Measurements from ENCODE around the gene ZDHHC5.

The ZDHHC5 gene, protein sequence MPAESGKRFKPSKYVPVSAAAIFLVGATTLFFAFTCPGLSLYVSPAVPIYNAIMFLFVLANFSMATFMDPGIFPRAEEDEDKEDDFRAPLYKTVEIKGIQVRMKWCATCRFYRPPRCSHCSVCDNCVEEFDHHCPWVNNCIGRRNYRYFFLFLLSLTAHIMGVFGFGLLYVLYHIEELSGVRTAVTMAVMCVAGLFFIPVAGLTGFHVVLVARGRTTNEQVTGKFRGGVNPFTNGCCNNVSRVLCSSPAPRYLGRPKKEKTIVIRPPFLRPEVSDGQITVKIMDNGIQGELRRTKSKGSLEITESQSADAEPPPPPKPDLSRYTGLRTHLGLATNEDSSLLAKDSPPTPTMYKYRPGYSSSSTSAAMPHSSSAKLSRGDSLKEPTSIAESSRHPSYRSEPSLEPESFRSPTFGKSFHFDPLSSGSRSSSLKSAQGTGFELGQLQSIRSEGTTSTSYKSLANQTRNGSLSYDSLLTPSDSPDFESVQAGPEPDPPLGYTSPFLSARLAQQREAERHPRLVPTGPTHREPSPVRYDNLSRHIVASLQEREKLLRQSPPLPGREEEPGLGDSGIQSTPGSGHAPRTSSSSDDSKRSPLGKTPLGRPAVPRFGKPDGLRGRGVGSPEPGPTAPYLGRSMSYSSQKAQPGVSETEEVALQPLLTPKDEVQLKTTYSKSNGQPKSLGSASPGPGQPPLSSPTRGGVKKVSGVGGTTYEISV

DNA sequence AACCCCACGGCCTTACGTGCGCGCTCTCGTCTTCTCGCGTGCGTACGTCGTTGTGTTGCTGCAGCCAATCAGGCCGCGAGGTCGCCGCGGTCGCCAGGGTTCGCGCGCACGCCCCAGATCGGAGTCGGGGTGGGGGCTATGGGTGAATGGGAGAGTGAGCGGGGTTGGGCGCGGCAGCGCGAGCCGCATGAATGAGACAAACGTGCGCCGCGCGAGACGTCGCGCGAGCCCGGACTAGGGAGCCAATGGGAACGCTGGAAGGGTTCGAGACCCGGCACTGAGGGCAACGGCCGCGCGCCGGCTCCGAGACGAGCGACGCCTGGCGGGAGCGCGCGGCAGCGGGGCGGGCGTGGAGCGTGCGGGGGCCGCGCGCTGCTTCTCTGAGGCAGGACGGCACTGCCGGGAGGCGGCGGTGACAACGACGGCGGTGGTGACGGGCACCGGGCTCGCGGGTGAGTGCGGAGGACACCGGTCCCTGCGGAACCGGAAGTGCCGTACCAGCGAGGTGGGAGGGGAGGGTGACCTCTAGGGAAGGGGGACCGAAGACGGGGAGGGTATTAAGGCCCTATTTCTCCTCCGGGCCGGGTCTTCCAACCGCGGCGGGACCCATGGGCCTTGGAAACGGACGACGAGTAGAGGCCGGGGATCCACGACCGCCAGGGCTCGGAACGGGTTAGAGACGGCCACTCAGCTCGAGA, at the start of gene ZDHHC5:
TSS of gene ZDHHC5 (plus strand) at position 379 of the 698 bp plus-strand sequence. CDS start 4,977 bp downstream, outside the sequence.
- peak; percentile 43 for TF ChIP-seq CTCF (IDR thresholded peaks at IDR 0.05; ENCODE audit: borderline replicate concordance, control extremely low read depth, extremely low read depth, insufficient read depth, missing control alignments)
- peak; percentile 98 for DNase-seq (ENCODE audit: low spot score)
- in situ Hi-C loops (cut with MboI; ENCODE audit: low sequenced_read_pairs, unreplicated experiment): loop anchor here (25.0 kb wide), 2 partner anchors 144 to 844 kb away; partner anchors contain the start of gene OR5B21

GRCh38 chr11:57618438-57618837, 49.5 kb upstream of the ZDHHC5 start:
- DNase-seq (ENCODE audit: low spot score): no peak
- in situ Hi-C loops (cut with MboI; ENCODE audit: low sequenced_read_pairs, unreplicated experiment): no loop called here
- no peak for TF ChIP-seq CTCF (IDR thresholded peaks at IDR 0.05; ENCODE audit: borderline replicate concordance, control extremely low read depth, extremely low read depth, insufficient read depth, missing control alignments)

DNA sequence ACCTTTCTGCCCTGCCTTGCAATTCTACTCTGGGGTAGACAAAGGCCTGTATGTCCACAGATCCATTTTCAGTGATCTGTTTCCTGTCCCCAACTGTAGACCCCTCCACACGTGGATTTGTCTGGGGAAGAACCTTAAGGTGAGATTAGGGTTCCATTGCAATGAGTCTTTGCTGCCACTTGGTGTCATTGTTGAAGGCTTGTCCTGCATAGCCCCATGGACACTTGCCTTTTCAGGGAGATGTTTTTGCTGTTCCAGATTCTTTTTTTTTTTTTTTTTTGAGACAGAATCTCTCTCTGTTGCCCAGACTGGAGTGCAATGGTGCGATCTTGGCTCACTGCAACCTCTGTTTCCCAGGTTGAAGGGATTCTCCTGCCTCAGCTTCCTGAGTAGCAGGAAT, 48.6 kb upstream of the ZDHHC5 start:
- in situ Hi-C loops (cut with MboI; ENCODE audit: low sequenced_read_pairs, unreplicated experiment): no loop called here
- no peak for TF ChIP-seq CTCF (IDR thresholded peaks at IDR 0.05; ENCODE audit: borderline replicate concordance, control extremely low read depth, extremely low read depth, insufficient read depth, missing control alignments)
- DNase-seq (ENCODE audit: low spot score): no peak

DNA sequence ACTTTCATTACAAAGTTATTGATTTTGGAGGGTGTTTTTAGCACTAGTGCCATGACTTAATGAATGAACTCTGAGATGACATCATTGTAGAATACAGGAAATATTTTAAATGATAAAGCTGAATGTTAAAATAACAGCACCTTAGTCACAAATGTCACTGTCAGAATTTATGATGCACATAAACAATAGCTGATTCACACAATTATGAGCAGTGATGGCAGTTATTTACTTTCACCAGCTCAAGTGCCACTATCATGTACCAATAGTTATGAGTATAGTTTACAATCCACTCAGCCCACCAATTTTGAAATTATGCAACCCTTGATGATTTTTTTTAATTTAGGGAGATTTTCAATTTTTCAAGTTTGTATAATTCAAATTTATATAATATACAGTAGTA, 47.4 kb upstream of the ZDHHC5 start:
- no peak for TF ChIP-seq CTCF (IDR thresholded peaks at IDR 0.05; ENCODE audit: borderline replicate concordance, control extremely low read depth, extremely low read depth, insufficient read depth, missing control alignments)
- no peak for DNase-seq (ENCODE audit: low spot score)
- in situ Hi-C loops (cut with MboI; ENCODE audit: low sequenced_read_pairs, unreplicated experiment): no loop called here

DNA sequence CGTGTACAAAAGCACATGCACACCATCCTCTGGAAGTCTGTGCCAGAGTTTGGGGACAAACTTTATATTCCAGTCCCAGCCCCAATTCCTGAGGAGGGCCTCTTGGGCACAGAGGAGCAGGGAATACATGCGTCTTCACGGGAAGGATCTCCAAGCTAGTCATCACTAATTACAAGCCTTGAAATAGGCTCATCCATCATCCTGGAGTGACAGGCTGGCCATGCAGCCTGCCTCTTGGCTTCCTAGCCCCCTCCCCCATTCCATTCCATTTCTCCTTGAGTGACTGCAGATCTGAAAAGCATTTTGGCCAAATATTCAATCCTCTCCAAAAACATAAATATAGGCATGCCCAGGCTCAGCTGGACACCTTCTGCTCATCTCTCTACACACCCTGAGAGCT, 45.7 kb upstream of the ZDHHC5 start:
- in situ Hi-C loops (cut with MboI; ENCODE audit: low sequenced_read_pairs, unreplicated experiment): no loop called here
- DNase-seq (ENCODE audit: low spot score): no peak
- no peak for TF ChIP-seq CTCF (IDR thresholded peaks at IDR 0.05; ENCODE audit: borderline replicate concordance, control extremely low read depth, extremely low read depth, insufficient read depth, missing control alignments)

DNA sequence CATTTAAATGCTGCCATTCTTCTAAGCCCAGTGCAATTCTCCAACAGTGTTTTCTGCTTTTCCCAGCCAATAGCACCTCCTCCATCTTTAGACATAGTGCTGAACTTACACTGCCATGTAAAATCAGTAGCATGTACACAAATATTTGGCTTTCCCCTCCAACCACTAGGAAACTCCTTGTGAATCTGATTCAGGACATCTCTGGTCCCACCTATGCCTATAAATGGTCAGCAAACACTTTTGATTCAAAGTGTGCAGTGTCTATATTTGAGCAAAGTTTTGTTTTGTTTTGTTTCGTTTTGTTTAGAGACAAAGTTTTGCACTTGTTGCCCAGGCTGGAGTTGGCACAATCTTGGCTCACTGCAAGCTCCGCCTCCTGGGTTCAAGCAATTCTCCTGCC, 43.0 kb upstream of the ZDHHC5 start:
- TF ChIP-seq CTCF (IDR thresholded peaks at IDR 0.05; ENCODE audit: borderline replicate concordance, control extremely low read depth, extremely low read depth, insufficient read depth, missing control alignments): no peak
- no peak for DNase-seq (ENCODE audit: low spot score)
- in situ Hi-C loops (cut with MboI; ENCODE audit: low sequenced_read_pairs, unreplicated experiment): no loop called here
